HepG2 (cell line): ENCODE data around the gene SLC16A3. TPM values are rescaled to one million over a fixed set of nuclear protein-coding genes. Genes with fewer than 3 reads are reported as not detected.

ENCODE experiments used
- ATAC-seq: fragments of 200-7000 bp; cut with Tn5 transposase; 3 replicates; pipeline ENCODE4 v1.9.1; 2020; ENCODE audit warnings: mild to moderate bottlenecking, moderate library complexity
- BruUV-seq: library from RNA; stranded (reverse); fragments of 400-500 nt; replicated peaks from 2 replicates; lab custom pipeline; 2021; lab: Mats Ljungman, UMichigan
- CTCF ChIA-PET: fragments of 300-600 bp; formaldehyde crosslinking; extraction: SDS; loops from one replicate; lab custom pipeline; 2021; ENCODE audit warnings: low total read pairs, inconsistent platforms, low intra/inter-chr PET ratio; lab: Yijun Ruan, JAX
- POLR2A ChIA-PET: fragments of 350-600 bp; sonication (Branson Sonifier 250); formaldehyde crosslinking; loops from one replicate; lab custom pipeline; 2020; ENCODE audit warnings: antibody characterized with exemption, inconsistent platforms; lab: Yijun Ruan, JAX
- DNase-seq: peaks from one replicate; pipeline ENCODE4 v3.0.0-alpha.2; 2015; ENCODE audit warnings: low spot score
- FAIRE-seq: peaks from 3 replicates; lab custom pipeline; 2011; peaks lifted over from hg19 to GRCh38; lab: Jason Lieb, UNC
- H2AFZ ChIP-seq: one replicate; pipeline ENCODE4 v1.6.1; 2011; ENCODE audit warnings: low read length, inconsistent platforms
- H3K27ac ChIP-seq: fragments of 300-600 bp; 3 replicates; pipeline ENCODE4 v1.8.0; 2011; ENCODE audit warnings: mixed run types, mild to moderate bottlenecking, mixed read lengths, low read length, inconsistent platforms; ENCODE audit not compliant: insufficient read depth; ENCODE audit errors: extremely low read length
- H3K27me3 ChIP-seq, 2 experiments: fragments of 200-600 bp in 1 of 2; 2 replicates in 1 of 2; 3 replicates in 1 of 2; pipeline versions ENCODE4 v1.6.0 to v1.8.0; 2011; ENCODE audit warnings: low read length in 2 of 2, mild to moderate bottlenecking in 2 of 2, moderate library complexity in 2 of 2, inconsistent platforms in 1 of 2; ENCODE audit not compliant: insufficient read depth in 2 of 2, control insufficient read depth in 1 of 2
- H3K36me3 ChIP-seq, 2 experiments: fragments of 200-600 bp in 1 of 2; replicated peaks in 1 of 2; 2 replicates in 1 of 2; 3 replicates in 1 of 2; pipeline versions ENCODE4 v1.5.1 to v1.8.0; 2011; ENCODE audit warnings: low read length in 2 of 2, inconsistent platforms in 1 of 2; ENCODE audit not compliant: insufficient read depth in 2 of 2, control insufficient read depth in 1 of 2
- H3K4me1 ChIP-seq: 2 replicates; pipeline ENCODE4 v1.5.1; 2012; ENCODE audit warnings: low read length, inconsistent platforms; ENCODE audit not compliant: insufficient read depth
- H3K4me2 ChIP-seq: 2 replicates; pipeline ENCODE4 v1.6.0; 2011; ENCODE audit warnings: low read depth, low read length, inconsistent platforms
- H3K4me3 ChIP-seq, 3 experiments: fragments of 200-600 bp in 1 of 3; sonication (generic), shearing (Covaris generic) in 1 of 3; replicated peaks in 1 of 3; 2 replicates each; pipeline ENCODE4 v1.5.1; 2011 to 2016; ENCODE audit warnings: low read length in 3 of 3, inconsistent platforms in 2 of 3, low read depth in 2 of 3, mild to moderate bottlenecking in 2 of 3, control low read depth in 1 of 3, mixed read lengths in 1 of 3; ENCODE audit not compliant: insufficient read depth in 1 of 3
- H3K79me2 ChIP-seq: one replicate; pipeline ENCODE4 v1.6.1; 2011; ENCODE audit warnings: low read length, inconsistent platforms; ENCODE audit not compliant: insufficient read depth
- H3K9ac ChIP-seq: 2 replicates; pipeline ENCODE4 v1.6.0; 2011; ENCODE audit warnings: mild to moderate bottlenecking, low read depth, low read length, inconsistent platforms; ENCODE audit not compliant: insufficient read depth
- H3K9me3 ChIP-seq: 2 replicates; pipeline ENCODE4 v1.5.1; 2012; ENCODE audit warnings: mild to moderate bottlenecking, low read length
- H4K20me1 ChIP-seq: 2 replicates; pipeline ENCODE4 v1.6.0; 2011; ENCODE audit warnings: inconsistent platforms, mild to moderate bottlenecking, low read length, moderate library complexity; ENCODE audit not compliant: insufficient read depth
- AGO2 ChIP-seq: fragments of 200-400 bp; formaldehyde crosslinking; optimal IDR thresholded peaks from 2 replicates; pipeline ENCODE3; 2017; ENCODE audit warnings: mild to moderate bottlenecking, low read depth, low read length, moderate library complexity
- CCDC6 ChIP-seq: sonication (generic); formaldehyde crosslinking; IDR thresholded peaks from 2 replicates; pipeline ENCODE4 v1.8.1; 2022; ENCODE audit warnings: mild to moderate bottlenecking, missing genetic modification reagents, moderate library complexity
- GFI1 ChIP-seq: sonication (generic); formaldehyde crosslinking; IDR thresholded peaks from 2 replicates; pipeline ENCODE4 v1.5.0; 2020; ENCODE audit warnings: missing genetic modification reagents, mild to moderate bottlenecking, borderline replicate concordance
- POGZ ChIP-seq: sonication (generic); formaldehyde crosslinking; IDR thresholded peaks from 2 replicates; pipeline ENCODE4 v1.4.0; 2020; ENCODE audit warnings: mild to moderate bottlenecking, missing genetic modification reagents
- POLR2A ChIP-seq, 2 experiments: IDR thresholded peaks; 2 replicates each; pipeline ENCODE4 v1.6.1; 2011; ENCODE audit warnings: low read depth in 2 of 2, low read length in 2 of 2, mild to moderate bottlenecking in 1 of 2, moderate library complexity in 1 of 2; ENCODE audit not compliant: insufficient read depth in 1 of 2
- POLR2AphosphoS5 ChIP-seq: IDR thresholded peaks from 2 replicates; pipeline ENCODE4 v1.6.1; 2012; ENCODE audit warnings: low read depth, low read length
- POLR2G ChIP-seq: fragments of 200-400 bp; formaldehyde crosslinking; IDR thresholded peaks from 2 replicates; pipeline ENCODE4 v1.6.1; 2018; ENCODE audit warnings: mild to moderate bottlenecking, low read depth, low read length, moderate library complexity
- PTBP1 ChIP-seq: fragments of 200-400 bp; formaldehyde crosslinking; IDR thresholded peaks from 2 replicates; pipeline ENCODE4 v1.6.1; 2018; ENCODE audit warnings: low read length, low read depth; ENCODE audit not compliant: poor library complexity, severe bottlenecking
- RBM22 ChIP-seq: fragments of 200-400 bp; formaldehyde crosslinking; optimal IDR thresholded peaks from 2 replicates; pipeline ENCODE3; 2017; ENCODE audit warnings: mild to moderate bottlenecking, low read length, moderate library complexity
- SIN3A ChIP-seq: IDR thresholded peaks from 2 replicates; pipeline ENCODE4 v1.6.1; 2011; ENCODE audit warnings: low read depth, mild to moderate bottlenecking, control low read depth, low read length, borderline replicate concordance
- TBL1XR1 ChIP-seq: fragments of 150-350 bp; IDR thresholded peaks from 2 replicates; pipeline ENCODE4 v1.6.1; 2014; ENCODE audit warnings: borderline replicate concordance, low read length; ENCODE audit not compliant: partially characterized antibody
- ZBTB3 ChIP-seq: sonication (generic); formaldehyde crosslinking; IDR thresholded peaks from 2 replicates; pipeline ENCODE4 v1.4.0; 2020; ENCODE audit warnings: low read depth, mild to moderate bottlenecking, moderate library complexity, missing genetic modification reagents, borderline replicate concordance
- ZNF253 ChIP-seq: sonication (generic); formaldehyde crosslinking; IDR thresholded peaks from 2 replicates; pipeline ENCODE4 v1.8.0; 2022; ENCODE audit warnings: mild to moderate bottlenecking, missing genetic modification reagents, borderline replicate concordance
- ZNF567 ChIP-seq: sonication (generic); formaldehyde crosslinking; IDR thresholded peaks from 2 replicates; pipeline ENCODE4 v1.8.1; 2023; ENCODE audit warnings: mild to moderate bottlenecking, missing genetic modification reagents, borderline replicate concordance
- ZNF572 ChIP-seq: sonication (generic); formaldehyde crosslinking; IDR thresholded peaks from 2 replicates; pipeline ENCODE4 v1.5.1; 2020; ENCODE audit warnings: mild to moderate bottlenecking, missing genetic modification reagents
- ZNF713 ChIP-seq: sonication (generic); formaldehyde crosslinking; IDR thresholded peaks from 2 replicates; pipeline ENCODE4 v1.4.0; 2020; ENCODE audit warnings: mild to moderate bottlenecking, missing genetic modification reagents
- ZNF841 ChIP-seq: sonication (generic); formaldehyde crosslinking; IDR thresholded peaks from 2 replicates; pipeline ENCODE4 v1.8.1; 2023; ENCODE audit warnings: missing genetic modification reagents, borderline replicate concordance
- ZSCAN31 ChIP-seq: sonication (generic); formaldehyde crosslinking; IDR thresholded peaks from 2 replicates; pipeline ENCODE4 v1.5.0; 2020; ENCODE audit warnings: low read depth, mild to moderate bottlenecking, missing genetic modification reagents
- WGBS: methylation state at CpG from one replicate; pipeline ENCODE4 v1.1.6; 2017; ENCODE audit warnings: low lambda C conversion rate; 5-methylcytosine and 5-hydroxymethylcytosine counted together
- in situ Hi-C: cut with HindIII; loops from 2 replicates; pipeline ENCODE4 v1.10.0; 2017; ENCODE audit warnings: low pct_unique_long_range_greater_than_20kb; ENCODE audit not compliant: extremely low pct_ligation_motif_present
- intact Hi-C: fragments of 100-400 bp; cut with micrococcal nuclease; formaldehyde crosslinking; loops from one replicate; pipeline ENCODE4 v1.10.0; 2022; ENCODE audit not compliant: unreplicated experiment
- polyA plus RNA-seq, 8 experiments: library from polyadenylated mRNA; depleted of rRNA in 3 of 8; stranded (reverse) in 7 of 8; unstranded in 1 of 8; fragments of >200 nt; fragmentation: Illumina TruSeq in 4 of 8; extraction: Trizol in 4 of 8; gene quantifications; 2 replicates each; pipeline versions ENCODE4 v1.2.1 to v1.2.3, GENCODE V29; 2011 to 2016; ENCODE audit warnings: low read depth in 4 of 8, missing spikeins in 1 of 8, mixed read lengths in 1 of 8; ENCODE audit not compliant: insufficient read depth in 1 of 8
- total RNA-seq, 5 experiments: library from RNA; depleted of rRNA; stranded (reverse); fragments of >200 nt; fragmentation: Illumina TruSeq; extraction: Trizol; gene quantifications; 2 replicates each; pipeline ENCODE4 v1.2.3, GENCODE V29; 2016; ENCODE audit warnings: low read depth in 1 of 5
- TF ChIP-seq, protein P1 (sequence below): sonication (generic); formaldehyde crosslinking; IDR thresholded peaks from 2 replicates; pipeline ENCODE4 v1.4.0; 2020; ENCODE audit warnings: missing genetic modification reagents, borderline replicate concordance
- TF ChIP-seq, protein P2 (sequence below): IDR thresholded peaks from 2 replicates; pipeline ENCODE4 v1.6.1; 2016; ENCODE audit warnings: missing genetic modification reagents, missing compliant biosample characterization
- TF ChIP-seq, protein P3 (sequence below): sonication (generic); formaldehyde crosslinking; IDR thresholded peaks from 2 replicates; pipeline ENCODE4 v1.4.0; 2020; ENCODE audit warnings: missing genetic modification reagents

Gene SLC16A3
- total and polyA plus RNA-seq, 2 of the 13 experiments (the other 11 are each of a cell fraction or from before 2014, with no cell fraction given), result 242 to 349 TPM

DNA sequence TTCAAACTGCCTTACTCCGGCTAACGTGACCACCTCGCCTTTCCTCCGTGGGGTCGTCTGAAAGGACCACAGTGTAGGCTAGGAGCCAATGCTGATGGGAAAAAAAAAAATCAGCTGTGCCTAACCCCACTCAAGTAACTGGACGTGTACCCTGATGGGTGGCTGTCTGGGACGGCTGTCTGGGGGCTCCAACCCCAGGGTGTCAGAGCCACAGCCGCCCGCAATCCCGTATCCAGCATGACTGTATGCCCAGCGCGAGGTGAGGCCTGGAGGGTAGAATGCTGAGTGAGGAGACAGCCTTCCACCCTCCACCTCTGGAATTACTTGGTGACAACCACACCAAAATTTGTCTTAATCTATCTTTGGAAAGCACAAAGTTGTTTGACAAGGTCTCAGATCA lies 41.8 kb downstream of the SLC16A3 start:
- DNase-seq (no peak), FAIRE-seq (no peak), ATAC-seq (no peak)
- ChIA-PET POLR2A (interaction anchor here (0.6 to 10.6 kb wide), 6 partner anchors 22 to 34 kb away, joined by 3 to 119 read pairs (median 5); no protein-coding TSS in a partner anchor), CTCF (no interaction called here)
- Histone ChIP-seq H3K4me2 (peak overlapping the region; percentile 37; the same call in 1 of the 2 replicates), H3K4me3 (no peak overlapping the region), H4K20me1 (peaks cover 67% of the 10 kb centered on the region), H3K9me3 (no peaks in the 10 kb centered on the region), H3K36me3 (peaks cover 11 to 29% of the 10 kb centered on the region in 2 experiments), H3K27me3 (no peaks in the 10 kb centered on the region; a peak in 1 of 5 replicates), H3K9ac (peak overlapping the region; percentile 21; the same call in 1 of the 2 replicates), H2AFZ (no peak overlapping the region), H3K27ac (no peak overlapping the region), H3K4me1 (peaks cover 87% of the 10 kb centered on the region), H3K79me2 (peaks cover 67% of the 10 kb centered on the region)
- WGBS, result 92% methylated on average over 12 of the region's 12 CpGs
- intact Hi-C loops, result no loop called here
- in situ Hi-C loops, result no loop called here
- BruUV-seq, result no TSS peak
- TF ChIP-seq SIN3A (no peak), TBL1XR1 (no peak), ZNF567 (CRISPR knock-in tag) (no peak), ZNF253 (no peak), CCDC6 (CRISPR knock-in tag) (no peak), GFI1 (CRISPR knock-in tag) (no peak), ZSCAN31 (CRISPR knock-in tag) (no peak), POLR2AphosphoS5 (peak; percentile 11), PTBP1 (no peak), POLR2G (peak; percentile 19; the same call in 1 of the 2 replicates), RBM22 (peak; percentile 61), AGO2 (peak; percentile 55), ZNF572 (CRISPR knock-in tag) (no peak), POGZ (CRISPR knock-in tag) (no peak), ZNF841 (CRISPR knock-in tag) (no peak), POLR2A (IDR thresholded peaks at IDR 0.05; ENCODE audit: insufficient read depth in 1 of 2, low read depth in 2 of 2, low read length in 2 of 2) (peak; percentile 2 to 15; a peak in 2 of 4 replicates), ZBTB3 (CRISPR knock-in tag) (no peak), ZNF713 (no peak)
- TF ChIP-seq, protein P1, sequence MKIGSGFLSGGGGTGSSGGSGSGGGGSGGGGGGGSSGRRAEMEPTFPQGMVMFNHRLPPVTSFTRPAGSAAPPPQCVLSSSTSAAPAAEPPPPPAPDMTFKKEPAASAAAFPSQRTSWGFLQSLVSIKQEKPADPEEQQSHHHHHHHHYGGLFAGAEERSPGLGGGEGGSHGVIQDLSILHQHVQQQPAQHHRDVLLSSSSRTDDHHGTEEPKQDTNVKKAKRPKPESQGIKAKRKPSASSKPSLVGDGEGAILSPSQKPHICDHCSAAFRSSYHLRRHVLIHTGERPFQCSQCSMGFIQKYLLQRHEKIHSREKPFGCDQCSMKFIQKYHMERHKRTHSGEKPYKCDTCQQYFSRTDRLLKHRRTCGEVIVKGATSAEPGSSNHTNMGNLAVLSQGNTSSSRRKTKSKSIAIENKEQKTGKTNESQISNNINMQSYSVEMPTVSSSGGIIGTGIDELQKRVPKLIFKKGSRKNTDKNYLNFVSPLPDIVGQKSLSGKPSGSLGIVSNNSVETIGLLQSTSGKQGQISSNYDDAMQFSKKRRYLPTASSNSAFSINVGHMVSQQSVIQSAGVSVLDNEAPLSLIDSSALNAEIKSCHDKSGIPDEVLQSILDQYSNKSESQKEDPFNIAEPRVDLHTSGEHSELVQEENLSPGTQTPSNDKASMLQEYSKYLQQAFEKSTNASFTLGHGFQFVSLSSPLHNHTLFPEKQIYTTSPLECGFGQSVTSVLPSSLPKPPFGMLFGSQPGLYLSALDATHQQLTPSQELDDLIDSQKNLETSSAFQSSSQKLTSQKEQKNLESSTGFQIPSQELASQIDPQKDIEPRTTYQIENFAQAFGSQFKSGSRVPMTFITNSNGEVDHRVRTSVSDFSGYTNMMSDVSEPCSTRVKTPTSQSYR (CRISPR knock-in tag), result no peak
- TF ChIP-seq, protein P2, sequence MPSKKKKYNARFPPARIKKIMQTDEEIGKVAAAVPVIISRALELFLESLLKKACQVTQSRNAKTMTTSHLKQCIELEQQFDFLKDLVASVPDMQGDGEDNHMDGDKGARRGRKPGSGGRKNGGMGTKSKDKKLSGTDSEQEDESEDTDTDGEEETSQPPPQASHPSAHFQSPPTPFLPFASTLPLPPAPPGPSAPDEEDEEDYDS, result no peak
- TF ChIP-seq, protein P3, sequence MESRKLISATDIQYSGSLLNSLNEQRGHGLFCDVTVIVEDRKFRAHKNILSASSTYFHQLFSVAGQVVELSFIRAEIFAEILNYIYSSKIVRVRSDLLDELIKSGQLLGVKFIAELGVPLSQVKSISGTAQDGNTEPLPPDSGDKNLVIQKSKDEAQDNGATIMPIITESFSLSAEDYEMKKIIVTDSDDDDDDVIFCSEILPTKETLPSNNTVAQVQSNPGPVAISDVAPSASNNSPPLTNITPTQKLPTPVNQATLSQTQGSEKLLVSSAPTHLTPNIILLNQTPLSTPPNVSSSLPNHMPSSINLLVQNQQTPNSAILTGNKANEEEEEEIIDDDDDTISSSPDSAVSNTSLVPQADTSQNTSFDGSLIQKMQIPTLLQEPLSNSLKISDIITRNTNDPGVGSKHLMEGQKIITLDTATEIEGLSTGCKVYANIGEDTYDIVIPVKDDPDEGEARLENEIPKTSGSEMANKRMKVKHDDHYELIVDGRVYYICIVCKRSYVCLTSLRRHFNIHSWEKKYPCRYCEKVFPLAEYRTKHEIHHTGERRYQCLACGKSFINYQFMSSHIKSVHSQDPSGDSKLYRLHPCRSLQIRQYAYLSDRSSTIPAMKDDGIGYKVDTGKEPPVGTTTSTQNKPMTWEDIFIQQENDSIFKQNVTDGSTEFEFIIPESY (CRISPR knock-in tag), result peak; percentile 40; the same call in 1 of the 2 replicates
